ENCODE measurements around the gene IFNAR2. TPM values are rescaled to one million over a fixed set of nuclear protein-coding genes. Genes with fewer than 3 reads are reported as not detected.
A peak's percentile ranks its signal among the peaks of the same experiment; 100 is the strongest.

The IFNAR2 gene
- total RNA-seq, 1 donor from 2014 or later: 17.0 TPM

DNA sequence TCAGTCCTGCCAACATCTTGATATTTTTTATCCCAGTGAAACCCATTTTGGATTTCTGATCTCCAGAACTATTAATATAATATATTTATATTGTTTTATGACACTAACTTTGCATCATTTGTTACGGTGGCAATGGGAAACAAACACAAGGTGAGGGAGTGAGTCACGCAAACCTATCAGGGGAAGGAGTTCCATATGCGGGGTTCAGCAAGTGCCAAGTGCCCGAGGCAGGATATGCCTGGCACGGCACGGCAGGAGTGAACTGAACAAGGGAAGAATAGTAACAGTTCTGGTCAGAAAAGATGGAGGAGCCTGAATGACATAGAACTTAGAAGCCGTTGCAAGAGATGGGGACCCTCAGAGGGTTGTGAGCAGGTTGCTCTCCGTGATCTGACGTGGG, 28.7 kb downstream of the IFNAR2 start:
- no peaks in the 10 kb centered on the region for H3K27me3 Mint-ChIP-seq
- TF ChIP-seq, protein P1, sequence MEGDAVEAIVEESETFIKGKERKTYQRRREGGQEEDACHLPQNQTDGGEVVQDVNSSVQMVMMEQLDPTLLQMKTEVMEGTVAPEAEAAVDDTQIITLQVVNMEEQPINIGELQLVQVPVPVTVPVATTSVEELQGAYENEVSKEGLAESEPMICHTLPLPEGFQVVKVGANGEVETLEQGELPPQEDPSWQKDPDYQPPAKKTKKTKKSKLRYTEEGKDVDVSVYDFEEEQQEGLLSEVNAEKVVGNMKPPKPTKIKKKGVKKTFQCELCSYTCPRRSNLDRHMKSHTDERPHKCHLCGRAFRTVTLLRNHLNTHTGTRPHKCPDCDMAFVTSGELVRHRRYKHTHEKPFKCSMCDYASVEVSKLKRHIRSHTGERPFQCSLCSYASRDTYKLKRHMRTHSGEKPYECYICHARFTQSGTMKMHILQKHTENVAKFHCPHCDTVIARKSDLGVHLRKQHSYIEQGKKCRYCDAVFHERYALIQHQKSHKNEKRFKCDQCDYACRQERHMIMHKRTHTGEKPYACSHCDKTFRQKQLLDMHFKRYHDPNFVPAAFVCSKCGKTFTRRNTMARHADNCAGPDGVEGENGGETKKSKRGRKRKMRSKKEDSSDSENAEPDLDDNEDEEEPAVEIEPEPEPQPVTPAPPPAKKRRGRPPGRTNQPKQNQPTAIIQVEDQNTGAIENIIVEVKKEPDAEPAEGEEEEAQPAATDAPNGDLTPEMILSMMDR (conservative IDR thresholded peaks at IDR 0.05): no peak
- H3K4me1 Mint-ChIP-seq (ENCODE audit: unreplicated experiment): no peaks in the 10 kb centered on the region
- no peak overlapping the region for H3K27ac Mint-ChIP-seq
- no peak for DNase-seq (ENCODE audit: extremely low spot score, unreplicated experiment)
- H3K4me3 Mint-ChIP-seq: no peak overlapping the region
- H3K9me3 Mint-ChIP-seq: peaks cover 5% of the 10 kb centered on the region
- H3K36me3 Mint-ChIP-seq: peaks cover 20% of the 10 kb centered on the region

DNA sequence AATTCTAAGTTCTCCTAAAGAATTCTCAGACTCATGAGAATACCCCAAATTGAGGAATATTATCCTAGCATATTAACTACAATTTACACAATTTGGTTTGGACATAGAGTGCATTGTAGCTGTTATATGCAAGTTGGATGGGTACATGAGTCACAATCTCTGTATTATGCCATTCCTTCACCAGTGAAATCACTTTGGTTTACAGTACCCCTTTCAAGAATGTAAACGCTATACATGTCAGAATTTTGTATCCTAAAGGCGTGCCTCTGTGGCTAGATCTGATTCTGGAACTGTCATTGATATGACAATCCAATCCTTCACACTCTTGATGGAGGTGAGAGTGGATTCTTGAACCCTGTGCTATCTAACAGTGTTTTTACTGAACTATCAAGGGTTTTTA, 29.7 kb downstream of the IFNAR2 start:
- Mint-ChIP-seq H3K4me3 (no peak overlapping the region), H3K27me3 (no peaks in the 10 kb centered on the region), H3K36me3 (peaks cover 20% of the 10 kb centered on the region), H3K9me3 (peaks cover 5% of the 10 kb centered on the region), H3K4me1 (ENCODE audit: unreplicated experiment) (peaks cover 4% of the 10 kb centered on the region), H3K27ac (no peak overlapping the region)
- no peak for DNase-seq (ENCODE audit: extremely low spot score, unreplicated experiment)
- TF ChIP-seq, protein P1 (conservative IDR thresholded peaks at IDR 0.05): no peak

GRCh38 chr21:33259995-33260394, 30.3 kb downstream of the IFNAR2 start:
- H3K27ac Mint-ChIP-seq: no peak overlapping the region
- H3K9me3 Mint-ChIP-seq: peaks cover 5% of the 10 kb centered on the region
- peaks cover 20% of the 10 kb centered on the region for H3K36me3 Mint-ChIP-seq
- H3K4me3 Mint-ChIP-seq: no peak overlapping the region
- TF ChIP-seq, protein P1 (conservative IDR thresholded peaks at IDR 0.05): no peak
- peaks cover 4% of the 10 kb centered on the region for H3K4me1 Mint-ChIP-seq (ENCODE audit: unreplicated experiment)
- no peaks in the 10 kb centered on the region for H3K27me3 Mint-ChIP-seq
- no peak for DNase-seq (ENCODE audit: extremely low spot score, unreplicated experiment)

GRCh38 chr21:33261635-33262034, 31.9 kb downstream of the IFNAR2 start:
- H3K9me3 Mint-ChIP-seq: peaks cover 3% of the 10 kb centered on the region
- no peak overlapping the region for H3K4me3 Mint-ChIP-seq
- H3K36me3 Mint-ChIP-seq: peaks cover 21% of the 10 kb centered on the region
- TF ChIP-seq, protein P1 (conservative IDR thresholded peaks at IDR 0.05): no peak
- DNase-seq (ENCODE audit: extremely low spot score, unreplicated experiment): no peak
- H3K27me3 Mint-ChIP-seq: no peaks in the 10 kb centered on the region
- H3K27ac Mint-ChIP-seq: no peak overlapping the region
- H3K4me1 Mint-ChIP-seq (ENCODE audit: unreplicated experiment): peaks cover 12% of the 10 kb centered on the region

GRCh38 chr21:33262921-33263320, 33.2 kb downstream of the IFNAR2 start:
- peaks cover 18% of the 10 kb centered on the region for H3K4me1 Mint-ChIP-seq (ENCODE audit: unreplicated experiment)
- no peaks in the 10 kb centered on the region for H3K27me3 Mint-ChIP-seq
- H3K9me3 Mint-ChIP-seq: no peaks in the 10 kb centered on the region
- H3K36me3 Mint-ChIP-seq: peaks cover 12% of the 10 kb centered on the region
- peak; percentile 52 for DNase-seq (ENCODE audit: extremely low spot score, unreplicated experiment)
- no peak overlapping the region for H3K4me3 Mint-ChIP-seq
- no peak overlapping the region for H3K27ac Mint-ChIP-seq
- TF ChIP-seq, protein P1 (conservative IDR thresholded peaks at IDR 0.05): no peak

GRCh38 chr21:33264561-33264960, 34.8 kb downstream of the IFNAR2 start:
- Mint-ChIP-seq H3K27ac (no peak overlapping the region), H3K4me1 (ENCODE audit: unreplicated experiment) (peaks cover 23% of the 10 kb centered on the region), H3K9me3 (no peaks in the 10 kb centered on the region), H3K27me3 (no peaks in the 10 kb centered on the region), H3K36me3 (peaks cover 9% of the 10 kb centered on the region), H3K4me3 (no peak overlapping the region)
- DNase-seq (ENCODE audit: extremely low spot score, unreplicated experiment): peak; percentile 13
- TF ChIP-seq, protein P1 (conservative IDR thresholded peaks at IDR 0.05): no peak

Data from type B pancreatic cell (in vitro differentiated cells).